GM18951 (cell line): Measurements from ENCODE around the gene SCML2.
"Not testable (repeated sequence)": the region's sequence is repeated elsewhere in the genome, so short reads cannot be mapped to it uniquely, and the experiment has no call there.

ENCODE experiments used
- POLR2A ChIP-seq: IDR thresholded peaks from 4 replicates; pipeline ENCODE4 v1.6.1; 2011; ENCODE audit warnings: mild to moderate bottlenecking; ENCODE audit not compliant: insufficient read length, insufficient read depth; ENCODE audit errors: extremely low read depth
- in situ Hi-C: fragments of 300-500 bp; cut with MboI; formaldehyde crosslinking; loops from one replicate; pipeline ENCODE4 v1.12.0; 2022; ENCODE audit warnings: low sequenced_read_pairs, mixed read lengths, inconsistent platforms; ENCODE audit not compliant: unreplicated experiment

The SCML2 gene

DNA sequence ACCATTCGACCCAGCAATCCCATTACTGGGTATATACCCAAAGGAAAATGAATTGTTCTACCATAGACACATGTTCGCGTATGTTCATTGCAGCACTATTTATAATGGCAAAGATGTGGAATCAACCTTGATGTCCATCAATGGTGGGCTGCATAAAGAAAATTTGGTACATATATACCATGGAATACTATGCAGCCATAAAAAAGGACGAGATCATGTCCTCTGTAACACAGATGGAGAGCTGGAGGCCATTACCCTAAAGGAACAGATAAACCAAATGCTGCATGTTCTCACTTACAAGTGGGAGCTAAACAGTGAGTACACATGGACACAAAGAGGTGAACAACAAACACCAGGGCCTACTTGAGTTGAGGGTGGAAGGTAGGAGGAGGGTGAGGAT, 45.1 kb downstream of the SCML2 start:
- in situ Hi-C loops: no loop called here
- TF ChIP-seq POLR2A: no peak

DNA sequence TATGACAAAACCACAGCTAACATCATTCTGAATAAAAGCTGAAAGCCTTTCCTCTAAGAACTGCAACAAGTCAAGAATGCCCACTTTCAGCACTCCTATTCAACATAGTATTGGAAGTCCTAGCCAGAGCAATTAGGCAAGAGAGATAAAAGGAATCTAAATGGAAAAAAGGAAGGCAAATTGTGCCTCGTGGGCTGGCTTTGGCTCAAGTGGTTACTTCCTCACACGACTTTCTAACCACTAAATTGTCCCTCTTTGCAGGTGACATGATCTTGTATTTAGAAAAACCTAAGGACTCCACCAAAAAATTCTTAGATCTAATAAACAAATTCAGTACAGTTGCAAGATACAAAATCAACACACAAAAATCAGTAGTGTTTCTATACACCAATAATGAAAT, 57.2 kb downstream of the SCML2 start:
- no peak for TF ChIP-seq POLR2A

DNA sequence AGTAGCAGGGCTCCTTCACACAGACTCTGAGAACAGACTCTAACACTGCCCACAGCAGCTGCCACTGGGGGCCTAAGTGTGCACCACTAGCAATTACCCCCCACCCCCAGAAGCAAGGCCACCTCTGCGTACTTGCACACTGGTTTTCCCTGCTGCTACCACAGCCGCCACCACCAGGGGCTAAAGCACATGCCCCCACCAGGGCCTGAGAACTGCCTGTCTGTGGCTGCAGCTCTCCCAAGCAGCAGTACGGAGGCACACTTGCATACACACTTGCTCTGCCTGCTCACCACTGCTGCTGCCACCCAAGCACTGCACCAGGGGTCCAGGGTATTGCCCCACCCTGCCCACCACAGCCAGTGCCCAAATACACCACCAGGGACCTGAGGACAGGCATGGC, 59.6 kb downstream of the SCML2 start:
- in situ Hi-C loops: no loop called here
- no peak for TF ChIP-seq POLR2A

More for the DNA sequence above, 57.2 kb downstream of the SCML2 start:
- in situ Hi-C loops: no loop called here

DNA sequence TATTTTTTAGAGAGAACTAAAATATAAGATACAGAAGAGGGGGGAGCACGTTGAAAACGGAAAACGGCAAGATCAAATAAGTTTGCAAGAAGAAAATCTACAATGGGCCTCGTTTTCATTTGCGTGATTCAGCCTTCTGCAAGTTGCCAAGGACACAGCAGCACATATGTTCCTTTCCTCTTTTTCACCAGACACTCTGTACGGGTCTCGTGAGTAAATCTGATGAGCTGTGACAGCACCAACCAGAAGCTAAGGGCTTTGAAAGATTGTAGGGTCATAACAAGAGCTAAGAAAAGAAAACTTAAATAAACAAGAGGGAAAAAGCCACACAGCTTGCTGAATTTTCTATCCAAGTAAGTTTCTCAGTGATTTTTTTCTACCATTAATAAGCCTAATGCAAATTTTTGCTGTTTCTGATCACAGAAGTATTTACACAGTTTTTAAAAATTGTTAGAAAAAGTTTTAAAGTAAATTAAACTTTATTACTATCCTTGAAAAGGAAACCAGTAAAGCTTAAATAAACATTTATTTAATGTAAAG, 63.4 kb downstream of the SCML2 start:
- TF ChIP-seq POLR2A: no peak
- in situ Hi-C loops: no loop called here

DNA sequence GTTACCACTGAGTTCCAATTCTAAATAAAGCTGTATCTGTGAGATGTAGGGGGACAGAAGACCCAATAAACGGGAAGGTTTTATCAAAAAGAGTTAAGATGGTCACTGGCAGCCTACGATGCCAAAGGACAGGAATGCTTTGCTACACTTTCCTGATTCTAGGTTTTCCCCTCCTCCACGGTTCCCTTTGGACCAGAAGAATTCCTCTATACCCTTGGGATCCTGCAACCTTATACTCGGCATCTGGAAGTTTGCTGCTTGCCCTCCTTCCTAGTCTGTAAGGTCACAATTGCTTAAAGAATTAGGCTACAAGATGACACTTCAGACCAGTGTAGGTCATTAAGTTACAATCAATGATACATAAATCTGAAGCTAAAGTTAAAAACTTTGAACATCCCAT, 64.3 kb downstream of the SCML2 start:
- no peak for TF ChIP-seq POLR2A
- in situ Hi-C loops: no loop called here

DNA sequence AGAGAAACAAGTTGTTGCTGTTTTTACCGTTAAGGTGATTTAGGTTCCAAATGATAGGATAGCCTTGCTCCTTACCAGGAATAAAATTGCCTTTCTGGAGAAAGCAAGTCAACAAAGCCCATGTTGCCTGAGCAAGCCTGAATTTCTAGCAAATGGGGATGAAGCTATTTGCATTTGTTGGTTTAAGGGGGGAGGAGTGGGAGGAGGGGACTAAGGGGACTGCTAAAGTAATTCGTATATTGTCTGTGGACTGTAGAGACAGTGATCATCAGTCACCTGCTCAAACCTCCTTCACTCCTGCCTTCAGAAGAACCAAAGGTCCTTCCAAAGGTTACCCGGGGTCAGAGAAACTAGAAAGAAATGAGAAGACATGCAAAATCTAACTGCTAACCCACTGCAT, 65.8 kb downstream of the SCML2 start:
- TF ChIP-seq POLR2A: no peak
- in situ Hi-C loops: no loop called here

DNA sequence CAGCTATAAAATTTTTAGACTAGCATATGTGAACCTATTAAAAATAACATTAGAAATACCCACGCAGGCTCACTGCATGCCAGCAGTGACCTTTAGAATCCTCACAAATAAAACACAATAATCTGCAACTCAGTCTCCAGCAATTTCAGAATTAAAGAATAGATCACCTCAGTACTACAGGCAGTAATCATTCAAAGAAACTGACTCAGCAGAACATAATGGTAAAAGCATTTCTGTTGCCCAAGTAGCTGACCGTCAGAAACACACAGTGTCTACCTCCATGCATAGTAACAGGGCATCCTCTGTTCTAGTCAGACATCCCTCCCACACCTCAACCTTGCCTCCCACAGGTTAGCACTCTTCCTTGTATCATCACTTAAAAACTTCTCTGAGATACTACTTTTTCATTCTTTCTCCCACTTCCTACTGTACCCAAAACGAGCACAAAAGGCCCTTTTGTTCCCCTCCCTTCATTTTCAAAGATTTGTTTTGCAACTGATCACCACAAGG, 68.1 kb downstream of the SCML2 start:
- in situ Hi-C loops: no loop called here
- no peak for TF ChIP-seq POLR2A

DNA sequence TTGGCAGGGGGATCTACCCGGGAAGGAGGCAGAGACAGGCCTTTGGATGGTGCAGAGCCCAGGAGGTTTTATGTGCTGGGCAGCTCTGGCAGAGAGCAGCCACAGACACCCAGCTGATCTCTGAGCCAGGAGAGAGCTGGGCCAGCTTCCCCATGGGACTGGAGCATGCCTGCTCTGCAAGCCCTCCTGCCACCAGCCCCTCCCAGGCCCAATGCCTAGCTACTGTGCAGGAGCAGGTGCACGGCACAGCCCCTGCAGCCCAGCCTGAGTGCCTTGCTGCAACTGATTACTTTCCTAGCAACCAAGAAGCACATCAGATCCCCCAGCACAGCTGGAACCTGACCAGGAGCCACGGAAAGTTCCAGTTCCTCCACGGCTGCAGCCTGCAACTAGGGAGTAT, 76.0 kb downstream of the SCML2 start:
- in situ Hi-C loops: no loop called here
- TF ChIP-seq POLR2A: no peak

DNA sequence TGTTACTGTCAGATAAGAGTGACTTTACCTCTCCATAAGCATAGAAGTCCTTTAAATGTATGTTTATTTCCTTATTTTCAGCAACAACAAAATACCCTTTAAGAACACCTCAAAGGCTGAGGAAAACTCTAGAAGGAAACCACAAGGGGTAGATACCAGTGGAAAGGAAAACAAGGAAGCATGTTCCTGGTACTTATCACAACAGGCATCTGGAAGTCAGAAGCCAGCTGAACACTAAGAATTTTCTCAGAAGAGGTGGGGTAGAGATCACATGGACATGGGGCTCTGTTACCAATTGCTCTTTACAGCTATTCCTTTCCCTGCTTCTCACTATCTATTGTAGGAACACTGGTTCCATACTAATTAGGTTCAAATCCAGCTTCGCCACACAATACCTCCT, 82.3 kb downstream of the SCML2 start:
- in situ Hi-C loops: no loop called here

DNA sequence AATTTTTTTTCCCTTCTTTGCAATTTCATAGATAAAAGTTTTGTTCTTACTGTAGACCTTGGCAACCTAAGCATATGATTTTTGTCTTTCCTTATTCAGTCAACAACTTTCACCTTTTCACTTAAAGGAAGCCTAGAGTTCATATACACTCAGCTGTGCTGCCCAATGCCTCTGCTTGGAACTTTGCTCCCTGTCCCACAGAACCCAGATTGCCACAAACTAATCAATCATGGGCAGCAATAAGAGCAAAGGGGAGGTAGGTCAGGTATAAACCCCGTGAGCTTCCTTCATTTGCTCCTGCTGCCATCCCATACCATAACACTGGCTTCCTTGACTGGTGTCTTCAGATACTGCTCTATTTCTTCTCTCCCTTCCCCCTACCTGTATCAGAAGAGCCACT, 82.8 kb downstream of the SCML2 start:
- in situ Hi-C loops: no loop called here
- no peak for TF ChIP-seq POLR2A

More for the DNA sequence above, 82.3 kb downstream of the SCML2 start:
- no peak for TF ChIP-seq POLR2A

DNA sequence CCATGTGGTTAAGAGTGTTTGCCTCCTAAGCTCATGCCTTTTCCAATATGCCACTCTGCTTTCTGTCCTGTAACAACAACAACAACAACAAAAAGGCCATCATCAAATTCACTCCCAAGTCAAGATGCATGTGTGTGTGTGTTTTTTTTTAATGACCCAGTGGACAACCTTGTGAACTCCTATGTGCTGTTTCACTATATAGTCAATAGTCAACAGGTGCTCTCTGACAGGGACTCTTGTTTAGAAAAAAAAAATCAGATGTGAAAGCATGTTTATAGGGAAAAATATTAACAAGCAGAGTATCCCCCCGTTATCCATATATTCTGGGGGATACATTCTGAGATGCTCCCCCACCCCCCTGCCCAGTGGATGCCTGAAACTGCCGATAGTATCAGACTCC, 83.2 kb downstream of the SCML2 start:
- in situ Hi-C loops: no loop called here
- TF ChIP-seq POLR2A: no peak

DNA sequence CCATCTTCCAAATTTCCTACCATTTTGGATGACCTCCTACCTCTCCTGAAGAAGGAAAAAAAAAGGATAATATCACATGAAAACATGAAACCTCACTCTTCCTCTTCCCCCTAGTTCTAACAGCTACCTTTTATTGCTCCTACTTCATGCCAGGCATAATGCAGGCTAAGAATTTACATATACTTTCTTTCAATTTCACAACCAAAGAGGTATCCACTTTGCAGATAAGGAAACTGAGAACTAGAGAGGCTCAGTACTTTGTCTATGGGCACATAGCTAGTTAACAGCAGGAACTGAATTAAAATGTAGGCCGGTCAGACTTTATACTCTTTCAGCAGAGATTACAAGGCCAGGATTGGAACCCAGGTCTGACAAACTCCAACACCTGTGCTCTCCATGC, 99.4 kb downstream of the SCML2 start:
- no peak for TF ChIP-seq POLR2A
- in situ Hi-C loops: no loop called here

DNA sequence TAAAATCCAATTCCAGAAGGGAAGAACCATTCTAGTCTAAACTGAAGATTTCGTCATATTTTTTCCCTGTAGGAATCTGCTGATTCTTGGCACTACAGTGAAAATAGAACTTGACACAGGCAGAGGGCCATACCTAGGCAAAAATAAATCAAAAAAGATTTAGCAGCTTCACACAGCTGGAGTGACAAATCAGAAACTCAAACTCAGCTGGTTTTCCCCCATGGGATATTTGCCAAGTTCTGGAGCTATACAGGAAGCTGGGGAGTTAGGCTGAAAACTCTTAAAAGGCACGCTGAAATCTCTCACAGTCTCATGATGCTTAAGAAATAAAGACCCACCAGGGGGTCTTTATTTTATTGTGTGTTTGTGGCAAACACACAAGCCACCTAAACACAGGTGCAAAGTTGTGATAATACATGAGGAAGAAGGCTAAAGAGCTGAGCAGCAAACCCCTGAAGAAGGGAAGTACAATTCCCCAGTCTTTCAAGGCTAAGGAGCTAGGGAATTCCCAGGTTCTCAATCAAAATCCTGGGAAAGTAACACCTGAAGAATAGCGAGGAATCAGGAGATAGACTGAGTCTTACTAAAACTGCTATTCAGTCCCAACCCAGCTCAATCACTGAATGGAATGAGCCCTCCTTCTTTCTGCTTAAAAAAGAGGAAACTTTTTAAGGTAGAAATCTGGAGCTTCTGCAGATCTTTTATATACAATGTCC, 101.7 kb downstream of the SCML2 start:
- in situ Hi-C loops: no loop called here
- no peak for TF ChIP-seq POLR2A

DNA sequence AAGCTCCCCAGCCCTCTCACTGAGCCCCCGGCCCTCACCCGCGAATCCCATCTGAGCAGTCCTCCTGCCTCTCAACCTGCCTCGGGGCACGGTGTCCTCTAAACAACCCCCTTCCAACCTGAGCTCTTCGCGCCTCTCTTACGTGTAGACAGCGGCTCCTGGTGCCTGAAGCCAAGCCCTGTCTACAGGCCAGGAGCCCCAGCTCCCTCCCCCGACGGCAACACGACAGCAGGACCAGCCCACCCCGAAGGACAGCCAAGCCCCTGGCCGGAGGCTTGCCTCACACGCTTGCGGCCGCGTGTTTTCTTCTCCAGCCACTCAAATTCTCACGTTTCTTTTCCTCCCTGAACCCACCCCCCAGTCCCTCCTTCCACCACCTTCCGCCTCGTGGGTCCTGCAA, 124.8 kb downstream of the SCML2 start:
- in situ Hi-C loops: not testable (repeated sequence)
